HCT116 (cell line): ENCODE results near the gene PCNP.

Source experiments
- CTCF ChIP-seq, 3 experiments: fragments of 200-600 bp in 1 of 3; sonication (generic) in 1 of 3; IDR thresholded peaks in 2 of 3; conservative IDR thresholded peaks in 1 of 3; 2 replicates each; pipeline ENCODE4 v1.5.1; 2012 to 2017; ENCODE audit warnings: low read depth in 2 of 3, low read length in 2 of 3, antibody characterized with exemption in 1 of 3, borderline replicate concordance in 1 of 3, control low read depth in 1 of 3, mild to moderate bottlenecking in 1 of 3, mixed read lengths in 1 of 3, mixed run types in 1 of 3, moderate library complexity in 1 of 3; ENCODE audit not compliant: insufficient read depth in 1 of 3
- REST ChIP-seq: IDR thresholded peaks from 2 replicates; pipeline ENCODE4 v1.6.1; 2012; ENCODE audit warnings: low read depth

GRCh38 chr3:101531473-101532086, 42.4 kb upstream of the PCNP start:
- TF ChIP-seq REST (no peak), CTCF (IDR thresholded peaks at IDR 0.05 in 2 of 3, conservative IDR thresholded peaks at IDR 0.05 in 1 of 3; ENCODE audit: borderline replicate concordance in 1 of 3, insufficient read depth in 1 of 3, low read depth in 2 of 3, low read length in 2 of 3) (no peak)
